Measurements from ENCODE around the gene ARHGEF28.

- no peak for TF ChIP-seq CTCF (conservative IDR thresholded peaks at IDR 0.05; ENCODE audit: low read length)
- TF ChIP-seq EZH2phosphoT487 (IDR thresholded peaks at IDR 0.05; ENCODE audit: borderline replicate concordance, low read depth, low read length) = no peak
Measured at GRCh38 chr5:73743161-73743560, 117.2 kb downstream of the ARHGEF28 start.

All from OCI-LY7 (cell line).